Measurements from ENCODE around the gene CCDC177. TPM values are rescaled to one million over a fixed set of nuclear protein-coding genes. Genes with fewer than 3 reads are reported as not detected.

Gene CCDC177
- total RNA-seq = not detected in 2 replicates

DNA sequence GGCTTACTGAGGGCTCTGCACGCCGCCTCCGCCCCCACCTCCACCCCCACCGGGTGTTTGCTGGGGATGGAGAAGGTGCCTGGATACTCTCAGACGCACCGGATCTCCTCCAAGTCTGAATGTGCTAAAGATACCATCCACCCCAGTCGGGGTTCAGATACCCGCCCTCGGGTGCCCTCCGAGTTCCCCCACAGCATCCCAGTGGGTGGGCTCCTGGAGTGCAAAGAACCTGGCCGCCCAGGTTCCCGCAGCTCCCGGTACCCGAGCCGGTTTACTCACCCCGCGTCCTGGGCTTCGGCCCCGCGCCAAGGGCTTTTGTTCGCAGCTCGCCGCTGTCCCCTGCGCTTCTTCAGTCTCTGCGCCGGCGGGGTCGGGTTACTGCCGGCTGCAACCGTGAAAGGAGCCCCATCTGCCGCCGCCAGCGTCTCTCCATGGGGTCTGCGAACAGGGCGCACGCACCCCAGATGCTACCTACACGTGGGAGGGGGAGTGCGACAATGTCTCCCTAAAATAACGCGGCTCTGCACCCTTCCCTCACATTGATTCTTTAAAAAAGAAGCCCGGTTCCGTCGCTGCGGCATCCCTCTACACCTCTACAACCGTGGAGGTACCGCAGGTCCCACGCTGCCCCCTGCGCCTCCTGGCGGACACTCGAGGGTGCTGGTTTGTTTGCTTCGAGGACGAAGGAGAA is at the start of gene CCDC177:
Gene CCDC177 (minus strand): TSS at position 609 of the 691 bp plus-strand sequence. CDS start 1,249 bp downstream, outside the sequence.

DNA sequence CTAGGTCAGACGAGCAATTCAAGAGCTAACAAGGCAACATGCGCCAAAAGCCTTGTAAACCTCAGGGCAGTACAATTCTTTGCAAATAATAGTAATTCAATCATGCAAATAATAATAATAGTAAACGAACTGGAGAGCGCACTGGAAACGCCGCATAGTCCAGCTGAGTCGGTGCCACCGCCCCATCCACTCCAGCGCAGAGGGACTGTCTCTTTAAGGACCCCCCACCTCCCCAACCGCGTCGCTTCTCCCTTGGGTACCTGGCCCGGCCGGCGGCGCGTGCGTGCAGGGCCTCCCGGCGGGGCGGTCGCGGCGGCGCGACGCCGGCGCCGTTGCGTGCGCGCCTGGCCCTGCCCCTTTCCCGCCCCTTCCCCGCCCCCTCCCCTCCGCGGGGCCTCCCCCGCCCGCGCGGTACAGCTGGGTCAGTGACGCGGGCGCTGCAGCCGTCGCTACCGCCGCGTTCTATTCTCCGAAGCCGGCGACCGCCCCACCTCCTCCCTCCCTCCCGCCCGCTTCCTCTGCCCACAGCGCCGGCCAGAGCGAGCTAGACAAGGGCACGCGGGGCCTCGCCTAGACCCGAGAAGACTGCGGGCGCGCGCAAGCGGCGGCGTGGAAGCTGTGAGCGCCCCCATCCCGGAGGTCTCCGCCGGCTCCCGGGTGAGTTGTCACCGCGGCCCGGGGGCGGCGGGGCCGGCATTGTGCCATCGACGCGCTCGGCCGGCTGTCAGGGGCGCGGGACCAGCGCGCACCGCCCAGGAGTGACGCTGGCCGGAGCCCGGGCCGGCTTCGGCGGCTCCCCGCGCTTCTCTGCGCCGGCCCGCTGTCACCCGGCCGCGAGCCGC is 36.7 kb upstream of the CCDC177 start, which contains the start of gene SUSD6:
Gene SUSD6 (plus strand): TSS at position 425 of the 842 bp plus-strand sequence. CDS start 46,997 bp downstream, outside the sequence.

Other genes starting within 250 kb of the CCDC177 start
- gene ERH, start 176.6 kb downstream of the CCDC177 start, total RNA-seq = 141 and 190 TPM in 2 replicates
- gene SLC39A9, start 176.2 kb downstream of the CCDC177 start, total RNA-seq = 88.2 and 89.7 TPM in 2 replicates
- gene PLEKHD1, start 90.1 kb downstream of the CCDC177 start, total RNA-seq = not detected in 2 replicates
- 8.3 and 8.4 TPM in 2 replicates for gene SUSD6, start 36.7 kb upstream of the CCDC177 start, total RNA-seq
- 106 and 124 TPM in 2 replicates for gene SRSF5, start 192.3 kb upstream of the CCDC177 start, total RNA-seq
- not detected in 2 replicates for gene SLC10A1, start 222.4 kb upstream of the CCDC177 start, total RNA-seq

Data from myometrial cell (primary cell).